Inflammatory macrophage (primary cell): ENCODE measurements around the gene NTRK3.

Experiments used
- DNase-seq, 2 donors: peaks; one replicate each; pipeline ENCODE4 v3.0.0-alpha.2; 2020 to 2022

The NTRK3 gene

GRCh38 chr15:88118035-88118434, 138.5 kb downstream of the NTRK3 start:
- no peak for DNase-seq

- DNase-seq = no peak
These were observed 140.9 kb downstream of the NTRK3 start for GRCh38 chr15:88115486-88116152.

DNA sequence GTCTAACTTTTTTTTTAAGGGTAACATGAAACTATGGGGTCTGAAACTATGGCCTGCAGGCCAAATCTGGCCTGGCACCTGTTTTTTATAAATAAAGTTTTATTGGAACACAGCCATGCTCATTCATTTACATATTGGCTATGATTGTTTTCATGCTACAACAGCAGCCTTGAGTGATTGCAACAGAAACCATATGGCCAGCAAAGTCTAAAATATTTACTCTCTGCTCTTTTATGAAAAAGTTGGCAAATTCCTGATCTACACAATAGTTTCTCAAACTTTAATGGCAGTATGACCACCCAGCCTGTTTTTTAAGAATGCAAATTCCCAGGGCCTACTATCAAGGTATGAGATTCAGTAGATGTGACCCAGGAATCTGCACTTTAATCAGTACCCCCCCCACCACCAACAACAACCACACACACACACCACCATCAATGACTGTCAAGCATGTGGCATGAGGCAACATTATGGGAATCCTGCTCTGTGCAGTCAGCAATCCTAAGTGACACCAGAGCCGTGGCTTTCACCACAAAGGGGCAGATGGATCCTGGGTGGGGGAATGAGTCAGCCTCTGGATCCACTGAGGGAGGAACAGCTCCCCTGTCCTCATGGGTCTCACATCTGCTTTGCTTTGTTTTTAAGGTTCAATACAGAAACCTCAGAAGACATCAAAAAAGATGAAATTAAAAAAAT, 142.8 kb downstream of the NTRK3 start:
- no peak for DNase-seq

DNA sequence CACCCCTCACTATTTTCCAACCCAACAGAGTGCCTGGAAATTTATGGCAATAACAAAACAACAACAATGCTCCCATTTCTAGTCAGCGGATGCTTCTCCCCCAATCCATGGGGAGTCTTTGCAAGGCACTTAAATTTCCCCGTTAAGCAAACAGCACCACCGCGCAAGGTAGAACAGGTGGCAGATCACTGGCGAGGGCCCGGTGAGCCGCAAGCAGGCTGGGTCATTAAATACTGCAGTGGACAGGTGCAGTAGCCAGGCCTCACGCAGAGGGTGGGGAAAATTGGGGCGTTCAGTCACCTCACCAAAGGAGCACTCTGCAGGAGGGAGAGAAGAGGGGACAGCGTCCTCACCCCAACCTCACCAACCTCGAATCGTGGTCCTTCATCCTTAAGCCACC, 147.5 kb downstream of the NTRK3 start:
- DNase-seq = no peak

DNA sequence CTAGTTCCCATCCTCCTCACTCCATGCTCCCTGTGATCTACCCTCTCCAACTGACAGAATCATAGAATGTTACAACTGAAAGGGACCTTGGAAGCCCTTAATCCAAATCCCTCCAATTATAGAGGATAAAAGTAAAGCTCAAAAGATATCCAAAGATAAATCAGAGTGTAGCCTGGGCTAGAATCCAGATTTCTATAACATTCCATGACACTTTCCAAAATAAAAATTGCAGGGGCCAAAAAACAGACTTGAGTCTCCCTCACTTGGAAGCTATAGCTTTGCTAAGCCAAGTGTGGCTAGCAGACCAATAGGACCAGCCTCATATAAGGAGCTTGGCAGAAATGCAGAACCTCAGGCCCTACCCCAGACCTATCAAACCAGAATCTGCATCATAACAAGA, 148.1 kb downstream of the NTRK3 start:
- no peak for DNase-seq

- no peak for DNase-seq
These were observed 150.5 kb downstream of the NTRK3 start for GRCh38 chr15:88106074-88106473.

GRCh38 chr15:88104357-88104756, 152.2 kb downstream of the NTRK3 start:
- no peak for DNase-seq

DNA sequence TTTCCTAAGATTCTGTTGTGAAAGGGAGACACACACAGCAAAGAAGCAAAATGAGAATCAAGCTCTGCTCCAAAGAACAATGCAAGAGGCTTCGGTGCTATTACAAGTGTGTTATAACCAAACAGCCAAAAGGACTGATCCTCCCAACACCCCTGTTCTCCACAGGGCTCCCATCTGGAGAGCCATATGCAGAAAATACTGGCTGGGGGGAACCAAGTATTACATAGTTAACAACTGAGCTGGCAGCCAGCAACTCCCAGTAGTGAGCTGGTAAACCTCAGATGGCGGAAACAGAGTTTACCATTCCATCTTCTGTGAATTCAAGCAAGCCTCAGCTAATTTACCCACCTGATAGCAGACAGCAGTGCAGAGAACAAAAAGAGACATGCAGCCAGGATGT, 156.4 kb downstream of the NTRK3 start:
- no peak for DNase-seq

- DNase-seq = no peak
These were observed 158.2 kb downstream of the NTRK3 start for GRCh38 chr15:88098361-88098760.

GRCh38 chr15:88091444-88092016, 165.0 kb downstream of the NTRK3 start:
- DNase-seq = no peak

GRCh38 chr15:88090481-88091011, 166.0 kb downstream of the NTRK3 start:
- no peak for DNase-seq

DNA sequence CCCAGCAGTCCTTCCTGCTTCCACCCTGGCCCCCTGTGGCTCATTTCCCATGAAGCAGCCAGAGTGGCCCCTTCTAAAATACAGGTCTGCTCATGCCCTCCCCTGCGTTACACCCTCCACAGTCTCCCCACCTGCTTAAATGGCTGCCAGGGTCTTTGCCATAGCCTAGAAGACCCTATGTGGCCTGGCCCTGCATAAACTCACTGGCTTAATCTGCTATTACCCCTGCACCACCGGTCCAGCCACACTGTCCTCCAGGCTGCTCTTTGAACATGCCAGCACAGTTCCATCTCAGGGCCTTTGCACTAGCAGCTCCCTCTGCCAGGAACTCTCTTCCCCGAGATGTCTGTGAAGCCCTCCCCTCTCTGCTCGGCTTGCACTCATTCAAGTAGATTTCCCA, 166.8 kb downstream of the NTRK3 start:
- no peak for DNase-seq

GRCh38 chr15:88089024-88089620, 167.4 kb downstream of the NTRK3 start:
- no peak for DNase-seq

- DNase-seq = no peak
These were observed 172.5 kb downstream of the NTRK3 start for GRCh38 chr15:88083811-88084760.

- DNase-seq = no peak
These were observed 175.9 kb downstream of the NTRK3 start for GRCh38 chr15:88080616-88081015.

DNA sequence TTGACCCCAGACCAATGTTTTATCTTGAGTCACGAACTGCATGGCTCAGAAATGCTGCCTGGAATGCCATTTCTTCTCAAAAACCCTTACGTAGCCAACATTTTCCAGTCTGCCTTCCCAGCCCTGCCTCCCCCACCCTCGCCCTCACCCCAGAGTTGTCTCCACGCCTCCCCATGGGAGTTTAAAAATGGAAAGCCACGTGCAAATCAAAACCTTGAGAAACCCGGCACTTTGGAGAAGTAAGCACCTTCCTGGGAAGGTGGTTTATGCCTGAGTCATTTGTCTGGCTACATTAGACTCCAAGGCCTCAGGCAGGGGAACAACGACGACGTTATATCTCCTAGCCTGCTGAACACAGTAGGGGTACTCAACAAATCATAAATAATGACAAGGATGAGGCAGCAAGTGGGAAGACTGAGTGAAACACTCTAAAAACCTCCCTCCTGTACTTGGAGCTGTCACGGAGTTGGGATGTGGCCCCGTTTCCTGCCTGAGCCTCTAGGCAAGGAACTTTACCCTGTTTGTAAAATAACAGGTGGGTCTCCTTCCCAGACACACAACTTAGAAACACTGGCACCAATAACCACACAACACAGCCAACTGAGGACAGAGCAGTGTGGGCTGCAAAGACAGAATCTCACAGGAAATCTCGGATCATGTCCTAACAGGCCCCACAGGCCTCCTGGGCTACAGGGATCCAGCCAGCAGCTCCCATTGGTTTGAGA, 179.1 kb downstream of the NTRK3 start:
- DNase-seq = no peak

DNA sequence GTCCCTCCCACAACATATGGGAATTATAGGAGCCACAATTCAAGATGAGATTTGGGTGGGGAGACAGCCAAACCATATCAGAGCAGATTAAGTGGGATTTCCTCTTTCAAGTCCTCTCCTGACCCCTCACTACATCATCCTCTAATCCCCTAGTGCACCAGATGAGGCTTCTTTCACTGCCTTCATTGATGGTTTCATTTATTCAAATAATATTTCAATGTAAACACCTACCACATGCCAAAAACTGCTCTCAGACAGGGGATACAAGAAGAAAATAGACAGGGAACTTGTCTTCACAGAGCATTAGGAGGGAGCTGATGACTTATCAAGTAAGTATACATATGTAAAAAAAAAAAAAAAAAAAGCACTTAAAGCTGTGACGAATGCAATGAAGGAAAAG, 180.2 kb downstream of the NTRK3 start:
- DNase-seq = no peak

- no peak for DNase-seq
These were observed 181.4 kb downstream of the NTRK3 start for GRCh38 chr15:88075102-88075501.

DNA sequence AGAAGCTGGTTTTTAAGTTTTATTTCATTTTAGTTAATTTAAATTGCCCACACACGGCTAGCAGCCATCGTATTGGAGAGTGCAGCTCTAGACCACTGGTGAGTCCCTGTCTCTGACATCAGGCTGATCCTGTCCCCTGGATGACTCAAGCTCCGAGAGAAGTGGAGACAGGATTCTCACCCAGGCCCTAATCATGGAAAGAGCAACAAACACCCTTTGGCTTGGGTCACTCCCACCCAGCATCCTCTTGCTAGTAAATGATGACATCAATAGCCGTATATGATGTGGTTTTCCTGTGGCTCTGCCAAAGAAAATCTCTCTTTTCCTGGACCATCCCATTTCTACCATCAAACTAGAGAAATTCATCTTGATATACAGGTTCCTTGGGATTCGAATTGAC, 182.2 kb downstream of the NTRK3 start:
- no peak for DNase-seq

GRCh38 chr15:88073391-88073691, 183.2 kb downstream of the NTRK3 start:
- DNase-seq = no peak

DNA sequence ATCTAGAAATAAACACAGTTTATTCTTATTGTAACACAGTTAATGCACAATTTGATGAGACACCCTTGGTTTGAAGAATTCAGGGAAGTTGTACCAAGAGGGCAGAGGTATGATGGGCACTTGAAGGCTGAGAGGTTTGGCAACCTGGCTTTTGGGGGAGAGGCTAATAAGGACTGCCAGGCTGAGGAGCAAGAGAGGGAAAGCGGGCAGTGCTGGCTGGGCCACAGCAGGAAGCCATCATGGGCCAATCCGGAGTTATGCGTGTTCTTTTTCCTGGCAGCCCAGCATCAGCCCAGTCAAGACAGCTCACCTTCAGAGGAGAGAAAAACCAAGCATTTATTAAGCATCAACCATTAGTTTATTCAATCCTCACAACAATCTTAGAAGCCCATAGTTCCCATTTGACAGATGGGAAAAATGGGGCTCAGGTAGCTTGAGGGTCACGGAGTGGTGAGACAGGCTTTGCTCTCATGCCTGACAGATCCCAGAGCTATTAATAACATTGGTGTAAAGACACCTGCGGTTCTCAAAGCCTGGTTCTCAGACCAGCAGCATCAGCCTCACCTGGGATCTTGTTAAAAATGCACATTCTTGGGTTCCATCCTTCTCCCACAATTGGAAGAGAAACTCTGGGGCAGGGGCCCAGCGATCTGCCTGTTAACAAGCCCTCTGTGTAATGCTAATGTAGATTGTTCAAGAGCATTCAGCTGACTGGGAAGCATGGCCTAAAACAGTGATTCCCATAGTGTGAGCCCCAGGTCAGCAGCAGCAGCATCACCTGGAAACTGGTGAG, 183.7 kb downstream of the NTRK3 start:
- no peak for DNase-seq
